Fibroblast of gingiva (primary cell): ENCODE measurements around the gene ANO7.

Experiments
- DNase-seq: peaks from one replicate; pipeline ENCODE4 v3.0.0-alpha.2; 2011; ENCODE audit warnings: low read depth

Gene ANO7

DNA sequence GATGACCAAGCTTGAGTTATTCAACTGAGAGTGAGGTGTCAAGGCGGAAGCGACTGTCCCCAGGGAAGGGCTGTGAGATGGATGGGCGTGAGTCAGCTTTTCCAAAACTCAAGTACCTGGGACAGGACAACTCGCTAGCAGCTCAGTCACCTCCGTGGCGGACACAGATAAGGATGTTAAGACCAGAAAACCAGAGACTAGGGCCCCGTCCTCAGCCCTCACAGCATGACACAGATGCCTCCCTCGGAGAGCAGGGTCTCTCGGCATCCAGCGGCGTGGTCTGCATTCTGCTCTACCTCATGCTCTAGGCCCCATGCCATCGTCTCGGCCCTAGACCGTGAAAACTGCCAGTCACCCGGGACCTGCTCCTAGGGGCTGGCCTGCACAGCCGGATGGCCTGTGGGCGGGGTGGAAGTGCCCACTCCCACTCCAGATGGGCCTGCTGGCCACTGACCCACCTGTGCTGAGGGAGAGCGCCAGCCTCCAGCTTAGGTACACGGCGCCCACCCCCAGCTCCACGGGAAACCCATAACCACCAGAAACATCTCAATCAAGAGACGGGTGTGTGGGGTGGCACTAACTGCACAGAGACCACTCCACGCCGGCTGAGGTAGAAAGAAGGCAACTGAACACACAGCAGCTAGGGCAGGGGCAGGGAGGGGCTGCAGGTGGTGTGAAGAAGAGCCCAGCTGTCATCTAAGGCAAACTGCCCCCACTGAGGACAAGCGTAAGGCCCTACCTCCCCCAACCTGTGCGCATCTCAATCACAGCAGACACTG lies 39.8 kb downstream of the ANO7 start:
- DNase-seq, result no peak

DNA sequence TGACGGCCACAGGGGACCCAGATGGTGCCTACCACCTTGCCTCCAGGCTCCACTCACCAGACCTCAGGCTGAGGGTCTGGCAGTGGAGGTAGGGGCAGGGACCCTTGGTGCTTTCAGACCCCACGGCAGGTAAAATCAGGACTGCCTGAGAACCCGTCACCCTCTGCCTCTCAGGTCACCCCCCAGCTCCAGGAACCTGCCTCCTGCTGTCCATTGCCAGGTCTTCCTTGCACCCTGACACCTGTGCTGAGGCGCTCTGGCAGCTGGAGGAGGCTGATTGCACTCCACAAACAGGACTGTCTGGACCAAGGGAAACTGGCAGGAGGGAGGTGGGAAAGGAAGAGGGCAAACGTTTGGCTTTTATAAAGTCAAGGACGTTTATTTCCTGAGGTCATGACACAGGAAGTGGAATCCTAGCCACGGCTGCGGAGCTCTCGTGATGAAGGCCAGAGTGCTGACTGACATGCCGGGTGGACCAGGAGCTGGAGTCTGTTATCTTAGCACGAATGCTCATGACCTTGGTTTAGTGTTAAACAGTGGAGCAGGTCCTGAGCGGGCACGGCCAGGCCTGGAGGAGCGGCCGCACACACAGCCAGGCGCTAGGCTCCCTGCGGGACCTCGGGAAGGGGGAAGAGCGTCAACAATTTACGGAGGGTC lies 40.5 kb downstream of the ANO7 start:
- no peak for DNase-seq

DNA sequence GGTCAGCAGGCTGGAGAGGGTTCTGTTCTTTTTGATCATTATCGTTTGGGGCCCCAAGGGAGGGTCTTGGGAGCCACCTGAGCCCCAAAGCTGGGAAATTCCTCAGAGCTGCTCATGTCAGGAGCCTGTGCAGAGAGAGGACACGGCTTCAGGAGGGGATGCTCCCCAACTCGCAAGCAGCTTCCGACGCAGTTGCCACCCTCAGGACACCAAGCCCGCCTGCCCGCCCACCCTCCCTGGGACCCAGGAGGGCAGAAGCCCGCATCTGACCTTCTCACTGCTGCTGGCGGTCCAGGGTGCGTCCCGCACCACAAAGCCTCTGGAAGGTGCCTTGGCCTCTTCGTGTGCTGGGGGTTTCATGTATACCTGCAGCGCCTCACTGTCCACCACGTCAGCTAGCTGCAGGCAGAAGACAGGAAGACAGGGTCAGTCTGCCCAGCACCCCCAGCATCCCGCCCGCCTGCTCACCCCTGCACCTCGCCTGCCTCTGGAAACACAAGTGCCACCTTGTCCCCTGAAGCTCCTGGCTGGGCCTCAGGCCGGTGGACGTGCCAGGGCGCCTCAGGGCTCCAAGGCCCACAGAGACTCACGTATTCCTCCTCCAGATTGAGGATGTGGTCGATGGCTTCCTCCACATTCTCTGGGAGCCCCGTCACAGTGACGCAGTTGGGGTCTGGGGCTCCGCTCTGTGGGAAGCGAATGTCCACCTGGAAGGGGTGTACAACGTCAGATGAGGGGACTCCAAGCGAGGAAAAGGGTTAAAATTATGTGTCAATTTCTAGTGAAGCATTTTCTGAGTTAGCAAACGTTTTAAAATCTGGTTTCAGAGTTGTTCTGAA lies 41.3 kb downstream of the ANO7 start:
- DNase-seq, result no peak

DNA sequence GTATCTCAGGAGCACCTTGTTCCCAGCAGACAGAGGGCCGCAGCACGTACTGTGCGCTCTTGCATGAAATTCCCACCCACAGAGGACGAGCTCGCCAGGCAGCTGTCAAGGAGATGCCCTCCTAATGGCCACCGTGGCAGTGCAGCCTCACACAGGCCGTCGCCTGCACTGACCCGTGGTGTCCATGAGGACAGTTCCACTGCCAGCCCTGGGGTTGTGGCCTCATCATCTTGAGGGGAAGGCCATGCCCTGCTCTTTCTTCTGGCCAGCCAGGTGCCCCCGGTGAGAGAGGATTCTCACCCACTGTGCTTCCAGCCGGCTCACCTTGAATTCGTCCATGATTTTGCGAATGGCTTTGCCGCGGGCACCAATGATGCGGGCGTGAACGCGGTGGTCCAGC lies 42.0 kb downstream of the ANO7 start:
- DNase-seq, result no peak

DNA sequence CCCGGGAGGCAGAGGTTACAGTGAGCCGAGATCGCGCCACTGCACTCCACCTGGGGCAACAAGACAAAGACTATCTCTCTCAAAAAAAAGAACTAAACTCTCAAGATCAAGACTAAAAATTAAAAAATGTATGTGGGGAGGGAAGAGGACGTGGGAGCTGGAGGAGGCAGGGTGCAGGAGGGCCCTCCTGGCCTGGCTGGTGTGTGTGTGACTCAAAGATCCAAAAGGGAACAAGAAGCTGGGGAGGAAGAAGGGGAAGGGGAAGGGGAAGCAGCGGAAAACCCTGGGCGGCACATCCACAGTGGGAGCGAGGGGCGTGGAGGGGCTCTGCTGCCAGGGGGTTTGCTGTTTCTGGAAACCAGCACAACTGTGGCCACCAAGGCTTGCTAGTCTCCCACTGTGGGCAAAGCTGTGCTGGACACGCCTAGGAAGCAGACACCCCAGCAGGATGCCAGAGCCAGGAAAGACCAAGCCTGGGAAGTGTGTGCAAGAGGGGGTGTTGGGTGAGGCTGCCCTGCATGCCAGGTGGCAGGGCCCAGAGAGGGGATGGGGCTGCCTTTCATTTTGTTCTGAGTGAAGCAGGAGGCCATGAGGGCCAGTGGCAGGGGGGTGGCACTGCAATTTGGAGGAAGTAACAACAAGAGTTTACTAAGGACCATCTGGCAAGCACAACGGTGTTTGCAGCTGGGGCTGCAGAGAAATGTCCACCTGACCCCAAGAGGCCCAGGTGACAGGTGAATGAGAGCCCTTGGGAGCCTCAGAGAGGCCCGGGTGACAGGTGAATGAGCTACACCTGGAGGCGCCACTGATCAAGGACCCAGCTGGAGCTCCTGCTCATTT lies 44.5 kb downstream of the ANO7 start:
- no peak for DNase-seq

DNA sequence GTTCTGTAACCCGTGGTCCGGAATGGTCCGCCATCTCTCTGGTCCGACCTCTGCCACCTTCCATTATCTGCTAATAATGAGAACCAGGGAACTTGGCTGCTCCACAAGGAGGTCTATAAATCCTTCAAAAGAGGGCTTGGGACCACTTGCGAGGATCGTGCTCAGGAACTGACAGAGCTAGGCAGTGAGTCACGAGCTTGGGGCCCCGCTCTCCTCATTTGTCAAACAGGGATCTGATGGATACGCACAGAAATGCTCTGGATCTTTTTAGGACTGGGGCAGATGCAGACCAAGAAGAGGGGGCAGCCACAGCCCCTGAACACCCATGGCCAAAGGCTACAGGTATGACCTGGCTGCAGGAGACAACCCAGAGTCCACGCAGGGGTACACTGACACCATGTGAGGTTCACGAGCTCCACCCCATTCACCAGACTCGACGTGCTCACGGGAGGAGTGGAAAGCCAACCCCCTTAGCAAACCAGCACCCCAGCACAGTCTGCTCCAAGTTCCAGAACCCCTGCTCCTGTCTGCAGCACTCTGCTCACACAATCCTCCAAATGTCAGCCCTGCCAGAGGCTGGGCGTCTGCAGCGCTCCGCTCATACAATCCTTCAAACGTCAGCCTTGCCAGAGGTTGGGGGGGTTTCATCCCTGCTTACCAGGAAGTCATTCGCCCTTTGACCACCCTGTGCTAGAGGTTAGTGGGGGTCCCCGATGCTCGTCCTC lies 45.8 kb downstream of the ANO7 start:
- no peak for DNase-seq

DNA sequence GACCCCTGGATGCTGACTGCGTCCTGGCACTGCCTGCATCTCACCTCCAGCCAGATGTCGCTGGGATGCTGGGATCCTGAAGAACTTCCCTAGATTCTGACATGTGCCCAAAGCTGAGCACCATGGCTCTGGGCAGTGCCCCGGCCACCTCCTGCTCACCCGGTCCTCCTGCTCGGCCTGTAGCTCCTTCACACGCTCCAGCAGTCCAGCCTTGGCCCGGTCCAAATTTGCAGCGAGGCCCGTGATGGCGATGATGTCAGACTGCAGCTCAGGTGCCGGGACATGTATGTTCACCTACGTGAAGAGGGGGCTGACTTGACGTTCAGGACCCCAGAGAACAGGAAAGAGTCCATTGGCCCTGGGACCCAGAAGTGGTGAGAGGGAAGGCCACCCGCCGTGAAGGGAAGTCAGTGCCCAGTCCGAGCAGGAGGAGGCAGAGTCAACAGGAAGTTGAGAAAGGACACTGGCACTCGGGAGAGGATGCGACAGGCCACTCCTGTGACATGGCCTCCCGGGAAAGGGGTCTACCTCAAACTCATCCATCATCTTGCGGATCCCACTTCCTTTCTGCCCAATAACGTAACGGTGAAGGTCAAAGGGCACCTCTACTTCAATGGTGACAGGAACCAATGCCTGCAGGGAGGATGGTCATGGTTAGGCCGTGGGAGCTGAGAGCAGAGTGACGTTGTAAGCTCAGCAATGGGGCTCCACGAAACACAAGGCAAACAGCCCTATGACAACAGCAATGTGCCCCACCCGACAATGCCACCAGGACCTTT lies 46.7 kb downstream of the ANO7 start:
- DNase-seq, result no peak

DNA sequence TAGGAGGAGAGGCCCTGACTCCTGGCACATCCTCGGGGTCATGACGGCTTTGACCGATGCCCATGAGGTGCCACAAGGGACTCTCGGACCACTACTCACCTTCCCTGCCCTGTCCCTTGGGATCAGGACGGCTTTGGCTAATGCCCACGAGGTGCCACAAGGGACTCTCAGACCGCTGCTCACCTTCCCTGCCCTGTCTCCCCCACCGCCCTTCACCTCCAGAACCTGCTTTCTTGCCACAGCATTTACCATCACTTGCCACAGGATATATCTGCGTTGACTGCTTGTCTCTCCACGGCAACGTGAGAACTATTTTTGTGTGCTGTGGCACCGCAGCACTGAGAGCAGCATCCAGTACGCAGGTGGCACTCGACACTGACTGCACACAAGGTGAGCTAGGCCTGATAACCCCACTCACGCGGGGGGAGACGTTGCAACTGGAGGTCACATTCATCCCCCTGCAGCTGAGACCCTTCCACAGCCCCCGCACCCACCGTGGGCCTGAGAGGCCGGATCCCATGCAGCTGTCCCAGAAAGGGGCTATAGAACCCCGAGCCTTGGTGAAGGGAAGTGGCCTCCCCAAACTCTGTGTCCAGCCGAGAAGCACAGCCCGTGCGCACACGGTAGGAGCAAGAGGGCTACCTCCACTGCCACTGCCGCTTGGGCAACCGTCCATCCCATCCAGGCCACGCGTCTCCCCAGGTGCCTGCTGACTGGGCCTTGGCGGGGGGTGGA lies 47.5 kb downstream of the ANO7 start:
- no peak for DNase-seq

DNA sequence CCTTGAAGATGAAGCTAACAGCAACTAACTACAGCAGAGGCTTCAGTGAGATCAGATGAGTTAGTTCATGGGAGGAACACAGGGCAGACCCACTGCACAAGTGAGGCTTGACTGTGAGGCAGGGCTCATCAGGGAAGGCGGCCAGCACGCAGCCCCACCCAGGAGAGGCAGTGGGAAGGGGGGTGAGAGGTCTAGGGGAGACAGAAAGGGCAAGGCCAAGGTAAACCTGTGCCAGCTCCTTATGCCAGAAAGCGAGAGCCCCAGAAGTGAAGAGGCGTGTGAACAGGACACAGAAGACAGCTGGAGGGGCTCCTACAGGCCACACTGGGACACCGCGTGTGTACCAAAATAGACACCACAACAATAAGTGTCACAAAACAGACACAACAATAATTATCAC lies 48.6 kb downstream of the ANO7 start:
- DNase-seq, result no peak

DNA sequence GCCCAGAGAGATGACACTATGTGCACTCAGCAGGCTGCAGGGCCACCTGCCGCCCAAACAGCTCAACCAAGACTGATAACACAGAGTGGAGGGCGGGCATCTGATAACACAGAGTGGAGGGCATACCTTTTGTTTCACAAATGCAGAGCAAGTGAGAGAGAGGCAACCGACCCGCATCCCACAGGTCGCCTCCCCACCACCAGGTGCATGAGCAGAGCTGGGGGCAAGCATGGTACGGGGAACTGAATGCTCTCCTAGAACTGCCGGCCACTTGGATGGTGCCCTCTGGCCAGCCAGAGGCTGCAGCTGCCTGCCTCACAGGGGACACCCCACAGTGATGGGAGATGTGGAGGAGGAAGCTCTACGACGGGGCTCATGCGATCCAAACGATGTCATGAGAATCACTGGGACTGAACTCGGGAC lies 49.5 kb downstream of the ANO7 start:
- no peak for DNase-seq

DNA sequence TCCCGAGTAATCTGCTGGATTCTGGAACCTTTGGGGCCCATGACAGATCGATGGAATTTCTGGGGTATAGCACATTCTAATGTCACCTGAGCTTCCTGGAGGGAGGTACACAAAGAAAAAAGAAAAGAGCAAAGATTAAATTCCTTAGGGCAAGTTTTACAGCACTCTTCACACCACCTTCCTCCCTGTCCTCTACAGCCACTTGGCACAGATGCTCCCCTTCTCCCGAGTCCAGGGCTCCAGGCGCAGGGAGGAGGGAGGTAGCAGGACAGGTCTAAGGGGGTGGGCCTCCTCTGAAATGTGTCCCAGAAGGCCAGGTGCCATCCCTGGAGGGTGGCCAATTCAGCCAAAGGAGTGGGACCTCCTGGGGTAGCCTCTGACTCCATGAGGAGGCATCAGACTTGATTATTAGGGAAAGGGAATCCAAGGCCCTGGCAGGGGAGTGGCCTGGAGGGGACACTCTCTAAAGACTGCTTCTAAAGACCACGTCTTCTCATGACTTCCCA lies 50.3 kb downstream of the ANO7 start:
- no peak for DNase-seq

DNA sequence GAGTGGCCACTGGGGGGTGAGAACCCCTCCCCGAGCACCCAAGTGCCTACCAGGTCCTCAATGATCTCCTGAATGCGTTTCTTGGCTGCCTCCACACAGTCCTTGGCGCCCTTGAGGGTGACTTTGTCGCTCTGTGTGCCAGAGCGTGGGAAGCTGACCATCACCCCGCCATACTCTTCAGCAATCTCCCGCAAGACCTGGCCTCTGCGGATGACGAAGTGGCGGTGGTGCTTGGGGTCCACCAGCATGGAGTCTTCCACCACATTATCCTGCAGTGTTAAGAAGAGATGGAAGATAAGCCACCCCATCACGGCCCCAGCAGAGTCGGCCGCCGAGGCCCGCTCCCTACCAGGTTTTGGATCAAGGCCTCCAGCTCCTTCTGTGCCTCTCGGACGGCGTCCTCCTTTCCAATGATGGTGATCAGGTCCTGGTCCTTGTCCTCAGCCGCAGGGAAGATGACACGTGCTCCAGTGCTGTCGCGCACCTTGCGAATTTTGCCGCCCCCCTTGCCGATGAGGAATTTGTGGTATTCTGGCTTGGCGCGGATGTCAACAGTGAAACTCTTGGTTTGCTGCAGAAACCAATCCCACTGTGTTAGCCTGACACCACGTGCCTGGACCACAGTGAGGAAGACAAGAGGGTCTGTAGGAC lies 51.2 kb downstream of the ANO7 start:
- no peak for DNase-seq

DNA sequence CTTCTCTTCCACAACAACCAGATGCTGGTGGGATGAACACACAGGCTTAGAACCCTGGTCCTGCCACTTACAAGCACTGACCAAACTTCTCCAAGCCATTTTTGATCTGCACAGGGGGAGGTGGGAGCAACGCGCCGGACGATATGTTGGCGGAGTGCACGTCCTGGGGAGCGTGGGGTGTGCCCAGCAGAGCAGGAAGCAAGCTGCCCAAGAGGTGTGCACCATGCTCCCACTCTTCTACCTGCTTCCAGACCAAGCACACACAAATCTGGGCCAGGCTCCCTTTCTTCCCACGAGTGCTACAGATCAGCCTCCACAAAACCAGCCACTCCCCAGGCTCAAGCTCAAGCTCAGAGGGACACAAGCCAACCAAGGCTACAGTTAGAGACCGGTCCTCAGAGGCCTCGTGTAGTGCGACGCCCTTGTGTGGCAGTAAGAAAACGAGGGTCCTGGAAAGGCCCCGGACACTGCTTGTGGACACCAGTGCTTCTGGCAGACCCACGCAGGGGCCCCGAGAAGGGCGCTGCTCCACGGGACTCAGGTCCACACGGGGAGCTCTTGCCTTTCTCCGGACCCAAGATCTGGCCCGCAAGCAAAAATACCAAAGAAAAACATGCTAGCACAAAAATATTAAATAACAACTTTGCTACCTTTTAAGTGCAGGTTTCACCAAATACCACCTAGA lies 52.0 kb downstream of the ANO7 start:
- DNase-seq, result no peak

DNA sequence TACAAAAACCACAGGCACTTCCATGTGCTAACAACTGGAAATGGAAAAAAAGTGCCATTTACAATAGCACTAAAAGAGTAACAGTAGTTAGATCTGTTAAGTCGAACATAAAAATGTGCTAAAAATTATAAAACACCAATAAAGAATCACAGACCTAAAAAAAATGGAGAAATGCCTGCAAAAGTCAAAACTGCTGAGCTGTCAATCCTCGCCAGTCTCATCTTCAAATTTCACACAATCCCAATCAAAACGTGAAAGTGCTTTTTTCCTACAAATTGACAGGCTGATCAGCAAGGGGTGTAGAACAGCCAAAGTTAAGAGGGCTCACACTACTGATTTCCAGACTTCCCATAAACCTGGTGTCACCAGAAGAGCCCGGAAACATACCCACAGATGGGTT lies 53.2 kb downstream of the ANO7 start:
- no peak for DNase-seq

DNA sequence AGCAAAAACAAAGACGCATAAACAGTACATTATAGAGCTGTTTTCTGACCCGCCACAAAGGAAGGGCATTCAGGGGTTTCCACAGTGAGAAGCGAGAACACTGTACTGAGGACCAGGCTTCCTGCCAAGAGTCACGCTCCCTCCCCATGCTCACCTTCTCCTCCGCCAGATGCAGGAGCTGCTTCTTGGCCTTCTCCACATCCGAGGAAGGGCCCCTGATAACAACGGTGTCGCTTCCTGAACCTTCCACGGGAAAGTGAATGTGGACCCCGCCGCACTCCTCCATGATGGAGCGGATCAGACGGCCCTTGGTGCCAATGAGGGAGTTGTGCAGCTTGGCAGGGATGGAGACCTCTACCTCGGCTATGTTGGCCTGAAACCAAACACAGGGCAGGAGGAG lies 53.8 kb downstream of the ANO7 start:
- no peak for DNase-seq

DNA sequence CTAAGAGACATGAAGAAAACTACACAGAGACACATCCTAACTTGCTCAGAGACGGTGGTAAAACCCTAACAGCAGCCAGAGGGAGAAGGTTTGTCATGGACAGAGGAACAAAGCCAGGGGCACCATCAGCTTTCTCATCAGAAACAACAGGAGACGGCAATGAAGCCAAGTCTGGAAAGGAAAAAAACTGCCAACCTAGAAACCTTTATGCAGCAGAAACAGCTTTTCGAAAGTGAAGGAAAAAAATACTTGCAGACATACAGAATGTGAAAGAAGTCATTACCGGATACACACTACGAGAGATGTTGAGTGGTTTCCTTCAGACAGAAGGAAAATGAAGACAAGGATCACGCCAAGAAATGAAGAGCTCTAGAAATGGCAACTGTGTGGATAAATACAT lies 55.9 kb downstream of the ANO7 start:
- DNase-seq, result no peak

DNA sequence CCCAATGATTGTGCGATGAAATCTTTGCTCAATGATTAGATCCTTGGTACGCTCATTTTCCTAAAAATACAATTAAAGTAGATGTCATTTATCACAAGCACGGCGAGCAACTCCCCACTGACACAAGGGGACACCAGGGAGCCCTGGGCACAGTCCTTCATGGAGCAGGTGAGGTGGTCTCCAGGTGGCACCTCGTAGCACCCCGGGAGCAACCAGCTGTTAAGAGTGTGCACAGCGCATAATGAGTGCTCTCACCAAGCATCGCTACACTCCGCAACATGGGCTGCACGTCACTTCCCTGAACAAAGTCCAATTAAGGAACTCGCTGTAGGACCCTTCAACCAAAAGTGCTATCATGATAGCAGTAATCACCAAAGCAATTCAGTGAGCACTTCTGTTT lies 59.8 kb downstream of the ANO7 start:
- no peak for DNase-seq

DNA sequence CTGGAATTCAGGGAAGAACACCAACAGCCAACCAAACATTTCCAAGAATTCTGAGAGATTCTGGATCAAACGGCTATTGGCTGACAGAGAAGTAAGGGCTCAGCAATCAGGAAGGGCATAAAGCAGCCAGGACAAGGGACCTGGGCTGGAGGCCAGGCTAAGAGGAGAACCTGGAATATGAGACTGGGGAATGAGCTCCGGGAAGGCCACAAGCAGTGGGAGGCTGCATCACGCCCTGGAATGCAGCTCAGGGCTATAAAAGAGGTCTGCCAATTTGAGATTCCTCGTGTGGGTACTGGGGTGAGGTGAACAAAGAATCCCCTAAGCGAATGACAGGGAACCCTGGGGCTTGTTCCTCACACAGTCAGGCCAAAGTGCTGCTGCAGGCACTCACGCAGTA lies 60.4 kb downstream of the ANO7 start:
- DNase-seq, result no peak

DNA sequence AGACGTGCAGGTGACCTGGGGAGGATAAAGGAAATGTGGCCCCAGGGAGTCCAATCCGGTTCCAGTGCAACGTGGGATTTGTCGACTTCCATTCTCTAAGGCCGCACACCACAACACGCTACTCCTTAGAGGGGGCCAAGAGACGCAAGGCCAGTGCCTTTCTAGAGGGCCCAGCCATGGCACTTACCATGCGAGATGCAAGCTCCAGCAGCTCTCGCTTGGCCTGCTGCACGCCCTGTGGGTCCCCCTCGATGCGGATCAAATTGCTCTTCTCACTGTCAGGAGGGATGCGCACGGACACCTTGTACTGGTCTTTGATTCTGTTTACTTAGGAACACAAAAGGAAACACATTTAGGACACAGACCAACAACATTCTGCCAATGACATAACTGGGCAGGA lies 61.2 kb downstream of the ANO7 start:
- no peak for DNase-seq
